Neutrophil (primary cell): ENCODE data around the gene NELL2.

Experiments
- H3K27ac ChIP-seq: fragments of 200-600 bp; sonication (generic); 2 replicates; pipeline ENCODE4 v1.5.1; 2016; ENCODE audit warnings: mild to moderate bottlenecking, moderate library complexity
- H3K27me3 ChIP-seq: fragments of 200-600 bp; sonication (generic); 2 replicates; pipeline ENCODE4 v1.6.0; 2016; ENCODE audit warnings: mild to moderate bottlenecking
- H3K36me3 ChIP-seq: fragments of 200-600 bp; sonication (generic); 2 replicates; pipeline ENCODE4 v1.5.1; 2017
- H3K4me1 ChIP-seq, 2 experiments: fragments of 200-600 bp in 1 of 2; sonication (generic) in 1 of 2; 1 replicate in 1 of 2; 2 replicates in 1 of 2; pipeline versions ENCODE4 v1.5.1 to v1.6.1; 2013 to 2016; ENCODE audit warnings: low read depth in 1 of 2, low read length in 1 of 2, mild to moderate bottlenecking in 1 of 2, moderate library complexity in 1 of 2; ENCODE audit not compliant: control insufficient read depth in 1 of 2, insufficient read depth in 1 of 2
- H3K4me3 ChIP-seq, 2 experiments: fragments of 200-600 bp in 1 of 2; sonication (generic) in 1 of 2; 1 replicate in 1 of 2; 2 replicates in 1 of 2; pipeline ENCODE4 v1.5.1; 2013 to 2016; ENCODE audit warnings: low read depth in 1 of 2, low read length in 1 of 2, mild to moderate bottlenecking in 1 of 2, moderate library complexity in 1 of 2
- H3K9me3 ChIP-seq: fragments of 200-600 bp; sonication (generic); 2 replicates; pipeline ENCODE4 v1.5.1; 2016
- CTCF ChIP-seq: fragments of 200-600 bp; sonication (generic); IDR thresholded peaks from 2 replicates; pipeline ENCODE4 v1.5.1; 2016; ENCODE audit warnings: antibody characterized with exemption

The NELL2 gene

GRCh38 chr12:44637875-44638274 is 238.2 kb downstream of the NELL2 start:
- no peaks in the 10 kb centered on the region for H3K27me3 ChIP-seq
- H3K27ac ChIP-seq, result no peak overlapping the region
- H3K4me3 ChIP-seq, result no peak overlapping the region
- no peaks in the 10 kb centered on the region for H3K4me1 ChIP-seq
- H3K9me3 ChIP-seq, result no peaks in the 10 kb centered on the region
- TF ChIP-seq CTCF, result no peak
- no peaks in the 10 kb centered on the region for H3K36me3 ChIP-seq

GRCh38 chr12:44628180-44628579 is 247.9 kb downstream of the NELL2 start:
- Histone ChIP-seq H3K4me3 (no peak overlapping the region), H3K27ac (no peak overlapping the region), H3K9me3 (no peaks in the 10 kb centered on the region), H3K27me3 (no peaks in the 10 kb centered on the region), H3K4me1 (no peaks in the 10 kb centered on the region), H3K36me3 (no peaks in the 10 kb centered on the region)
- TF ChIP-seq CTCF, result no peak

GRCh38 chr12:44627387-44628166 is 248.5 kb downstream of the NELL2 start:
- H3K36me3 ChIP-seq, result no peaks in the 10 kb centered on the region
- no peak for TF ChIP-seq CTCF
- H3K27ac ChIP-seq, result no peak overlapping the region
- no peak overlapping the region for H3K4me3 ChIP-seq
- no peaks in the 10 kb centered on the region for H3K27me3 ChIP-seq
- H3K9me3 ChIP-seq, result no peaks in the 10 kb centered on the region
- no peaks in the 10 kb centered on the region for H3K4me1 ChIP-seq

GRCh38 chr12:44626883-44627282 is 249.2 kb downstream of the NELL2 start:
- TF ChIP-seq CTCF, result no peak
- no peaks in the 10 kb centered on the region for H3K4me1 ChIP-seq

GRCh38 chr12:44618946-44619345 is 257.2 kb downstream of the NELL2 start:
- Histone ChIP-seq H3K36me3 (no peaks in the 10 kb centered on the region), H3K27me3 (no peaks in the 10 kb centered on the region), H3K9me3 (no peaks in the 10 kb centered on the region), H3K4me3 (no peak overlapping the region), H3K27ac (no peak overlapping the region), H3K4me1 (no peaks in the 10 kb centered on the region)
- TF ChIP-seq CTCF, result no peak

More at GRCh38 chr12:44626883-44627282, 249.2 kb downstream of the NELL2 start:
- H3K4me3 ChIP-seq, result no peak overlapping the region
- H3K27ac ChIP-seq, result no peak overlapping the region
- no peaks in the 10 kb centered on the region for H3K27me3 ChIP-seq
- H3K9me3 ChIP-seq, result no peaks in the 10 kb centered on the region
- H3K36me3 ChIP-seq, result no peaks in the 10 kb centered on the region
